ENCODE measurements around the gene HS3ST3A1. TPM values are rescaled to one million over a fixed set of nuclear protein-coding genes. Genes with fewer than 3 reads are reported as not detected.

Gene HS3ST3A1
- total RNA-seq, 1 experiment from 2014 or later: 10.4 TPM

DNA sequence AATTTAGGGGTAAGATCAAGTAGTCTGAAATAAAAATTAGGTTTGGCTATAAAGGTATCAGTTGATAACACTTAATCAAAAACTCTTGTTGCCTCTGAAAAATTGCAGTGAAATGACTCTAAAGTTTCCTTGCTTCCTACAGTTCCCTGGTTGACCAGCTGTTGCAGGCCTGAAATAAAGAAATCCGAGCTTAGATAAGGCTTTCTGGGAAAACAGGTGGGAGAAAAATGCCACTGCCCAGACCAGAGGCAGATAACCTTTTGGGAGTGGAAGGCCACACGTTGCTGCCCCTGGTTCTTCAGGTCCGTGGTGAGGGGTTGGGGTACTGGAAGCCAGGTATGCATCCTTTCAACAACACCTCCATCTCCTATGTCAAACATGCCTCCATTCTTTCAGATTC is 111.3 kb downstream of the HS3ST3A1 start:
- Mint-ChIP-seq H3K4me3 (ENCODE audit: unreplicated experiment) (no peak overlapping the region), H3K27ac (ENCODE audit: low read depth, unreplicated experiment) (no peak overlapping the region), H3K9me3 (ENCODE audit: unreplicated experiment) (no peaks in the 10 kb centered on the region), H3K4me1 (ENCODE audit: insufficient read depth, unreplicated experiment) (no peaks in the 10 kb centered on the region), H3K36me3 (ENCODE audit: insufficient read depth, unreplicated experiment) (peaks cover 3% of the 10 kb centered on the region), H3K27me3 (ENCODE audit: insufficient read depth, unreplicated experiment) (no peaks in the 10 kb centered on the region)
- no peak for DNase-seq (ENCODE audit: unreplicated experiment)
- TF ChIP-seq CTCF (IDR thresholded peaks at IDR 0.05; ENCODE audit: unreplicated experiment): no peak
- intact Hi-C loops (cut with micrococcal nuclease): no loop called here
- no TSS peak for BruUV-seq (replicated peaks)
- ChIA-PET POLR2A (no interaction called here), CTCF (interaction anchor here (0.5 kb wide), 1 partner anchor 28 kb away, joined by 3 read pairs; no protein-coding TSS in a partner anchor)

DNA sequence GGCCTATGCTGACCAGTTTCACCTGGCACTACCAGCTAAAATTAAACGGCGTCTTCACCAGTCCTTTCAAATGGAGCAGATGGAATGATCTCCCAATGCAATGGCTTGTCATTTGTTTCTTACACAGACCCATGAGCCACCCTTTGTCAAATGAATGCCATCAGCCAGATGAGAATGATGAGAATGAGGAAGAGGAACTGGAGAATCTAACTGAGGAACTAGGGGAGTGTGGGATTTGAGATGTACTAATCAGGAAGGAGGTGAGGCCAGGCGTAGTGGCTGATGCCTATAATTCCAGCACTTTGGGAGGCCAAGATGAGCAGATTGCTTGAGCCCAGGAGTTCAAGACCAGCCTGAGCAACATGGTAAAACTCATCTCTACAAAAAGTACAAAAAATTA is 116.4 kb downstream of the HS3ST3A1 start:
- H3K9me3 Mint-ChIP-seq (ENCODE audit: unreplicated experiment): peaks cover 7% of the 10 kb centered on the region
- intact Hi-C loops (cut with micrococcal nuclease): loop anchor here (10.0 kb wide), 1 partner anchor 51 kb away; no protein-coding TSS in a partner anchor
- H3K27me3 Mint-ChIP-seq (ENCODE audit: insufficient read depth, unreplicated experiment): no peaks in the 10 kb centered on the region
- ChIA-PET CTCF (interaction anchor here (0.6 kb wide), 1 partner anchor 101 kb away, joined by 3 read pairs; no protein-coding TSS in a partner anchor), POLR2A (interaction anchor here (0.6 kb wide), 1 partner anchor 561 kb away, joined by 4 read pairs; no protein-coding TSS in a partner anchor)
- H3K4me1 Mint-ChIP-seq (ENCODE audit: insufficient read depth, unreplicated experiment): no peaks in the 10 kb centered on the region
- H3K36me3 Mint-ChIP-seq (ENCODE audit: insufficient read depth, unreplicated experiment): no peaks in the 10 kb centered on the region
- H3K4me3 Mint-ChIP-seq (ENCODE audit: unreplicated experiment): no peak overlapping the region
- no TSS peak for BruUV-seq (replicated peaks)
- no peak overlapping the region for H3K27ac Mint-ChIP-seq (ENCODE audit: low read depth, unreplicated experiment)
- TF ChIP-seq CTCF (IDR thresholded peaks at IDR 0.05; ENCODE audit: unreplicated experiment): no peak
- DNase-seq (ENCODE audit: unreplicated experiment): no peak

DNA sequence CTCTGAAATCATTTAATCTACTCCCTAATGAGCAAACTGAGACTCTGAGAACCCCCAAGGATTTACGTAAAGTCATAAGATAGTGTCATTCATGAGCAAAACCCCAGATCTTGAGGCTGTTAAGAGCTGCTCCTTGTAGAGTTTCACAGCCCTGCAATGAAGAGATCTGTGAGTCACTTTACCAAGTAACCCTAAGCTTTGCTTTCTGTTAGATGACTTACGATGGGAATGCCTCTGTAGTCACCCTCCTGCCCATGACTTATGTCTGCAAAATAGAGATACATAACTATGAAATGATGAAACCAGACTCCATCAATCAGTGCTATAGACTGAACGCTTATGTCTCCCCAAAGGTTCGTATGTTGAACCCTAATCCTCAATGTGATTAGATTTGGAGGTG is 117.7 kb downstream of the HS3ST3A1 start:
- Mint-ChIP-seq H3K27me3 (ENCODE audit: insufficient read depth, unreplicated experiment) (no peaks in the 10 kb centered on the region), H3K4me1 (ENCODE audit: insufficient read depth, unreplicated experiment) (no peaks in the 10 kb centered on the region), H3K27ac (ENCODE audit: low read depth, unreplicated experiment) (no peak overlapping the region), H3K9me3 (ENCODE audit: unreplicated experiment) (peaks cover 16% of the 10 kb centered on the region), H3K36me3 (ENCODE audit: insufficient read depth, unreplicated experiment) (no peaks in the 10 kb centered on the region), H3K4me3 (ENCODE audit: unreplicated experiment) (no peak overlapping the region)
- no TSS peak for BruUV-seq (replicated peaks)
- POLR2A ChIA-PET: no interaction called here
- no peak for DNase-seq (ENCODE audit: unreplicated experiment)
- CTCF ChIA-PET: no interaction called here
- TF ChIP-seq CTCF (IDR thresholded peaks at IDR 0.05; ENCODE audit: unreplicated experiment): no peak
- intact Hi-C loops (cut with micrococcal nuclease): loop anchor here (10.0 kb wide), 1 partner anchor 49 kb away; no protein-coding TSS in a partner anchor

- TF ChIP-seq CTCF (IDR thresholded peaks at IDR 0.05; ENCODE audit: unreplicated experiment): no peak
- DNase-seq (ENCODE audit: unreplicated experiment): no peak
- CTCF ChIA-PET: interaction anchor here (0.6 kb wide), 1 partner anchor 84 kb away, joined by 3 read pairs; no protein-coding TSS in a partner anchor
- H3K27me3 Mint-ChIP-seq (ENCODE audit: insufficient read depth, unreplicated experiment): no peaks in the 10 kb centered on the region
- H3K36me3 Mint-ChIP-seq (ENCODE audit: insufficient read depth, unreplicated experiment): no peaks in the 10 kb centered on the region
- peaks cover 16% of the 10 kb centered on the region for H3K9me3 Mint-ChIP-seq (ENCODE audit: unreplicated experiment)
- no peak overlapping the region for H3K27ac Mint-ChIP-seq (ENCODE audit: low read depth, unreplicated experiment)
- POLR2A ChIA-PET: interaction anchor here (1.1 kb wide), 1 partner anchor 43 kb away, joined by 3 read pairs; no protein-coding TSS in a partner anchor
- no peak overlapping the region for H3K4me3 Mint-ChIP-seq (ENCODE audit: unreplicated experiment)
- no TSS peak for BruUV-seq (replicated peaks)
- intact Hi-C loops (cut with micrococcal nuclease): loop anchor here (10.0 kb wide), 1 partner anchor 46 kb away; no protein-coding TSS in a partner anchor
- peaks cover 11% of the 10 kb centered on the region for H3K4me1 Mint-ChIP-seq (ENCODE audit: insufficient read depth, unreplicated experiment)
Observed at GRCh38 chr17:13480877-13481276, 120.9 kb downstream of the HS3ST3A1 start.

All from MCF 10A (cell line).